Choroid plexus epithelial cell (primary cell): ENCODE measurements around the gene AHDC1.

Source experiments
- DNase-seq: peaks from one replicate; pipeline ENCODE4 v3.0.0-alpha.2; 2010; ENCODE audit warnings: low read depth
- H3K4me3 ChIP-seq: 2 replicates; pipeline ENCODE4 v1.5.1; 2011; ENCODE audit warnings: low read depth, mild to moderate bottlenecking, control low read depth, low read length, moderate library complexity
- CTCF ChIP-seq: conservative IDR thresholded peaks from 2 replicates; pipeline ENCODE4 v1.5.1; 2011; ENCODE audit warnings: low read depth, mild to moderate bottlenecking, control low read depth, inconsistent platforms, low read length, moderate library complexity

Gene AHDC1

GRCh38 chr1:27595597-27595996, 8.3 kb downstream of the AHDC1 start:
- no peak for DNase-seq
- no peak overlapping the region for H3K4me3 ChIP-seq
- no peak for TF ChIP-seq CTCF

- DNase-seq: no peak
- no peak for TF ChIP-seq CTCF
- no peak overlapping the region for H3K4me3 ChIP-seq
Observed at GRCh38 chr1:27594564-27595510, 9.1 kb downstream of the AHDC1 start.

- no peak for TF ChIP-seq CTCF
- H3K4me3 ChIP-seq: no peak overlapping the region
- no peak for DNase-seq
Observed at GRCh38 chr1:27593678-27594563, 10.0 kb downstream of the AHDC1 start.

- TF ChIP-seq CTCF: no peak
- no peak overlapping the region for H3K4me3 ChIP-seq
- DNase-seq: no peak
Observed at GRCh38 chr1:27592931-27593677, 10.8 kb downstream of the AHDC1 start.

GRCh38 chr1:27592232-27592930, 11.6 kb downstream of the AHDC1 start:
- no peak overlapping the region for H3K4me3 ChIP-seq
- DNase-seq: no peak
- no peak for TF ChIP-seq CTCF

- H3K4me3 ChIP-seq: no peak overlapping the region
- no peak for TF ChIP-seq CTCF
- DNase-seq: no peak
Observed at GRCh38 chr1:27591622-27592021, 12.3 kb downstream of the AHDC1 start.
